Measurements from ENCODE around the gene ATP6AP2.
A peak's percentile ranks its signal among the peaks of the same experiment; 100 is the strongest.

ATP6AP2 gene

DNA sequence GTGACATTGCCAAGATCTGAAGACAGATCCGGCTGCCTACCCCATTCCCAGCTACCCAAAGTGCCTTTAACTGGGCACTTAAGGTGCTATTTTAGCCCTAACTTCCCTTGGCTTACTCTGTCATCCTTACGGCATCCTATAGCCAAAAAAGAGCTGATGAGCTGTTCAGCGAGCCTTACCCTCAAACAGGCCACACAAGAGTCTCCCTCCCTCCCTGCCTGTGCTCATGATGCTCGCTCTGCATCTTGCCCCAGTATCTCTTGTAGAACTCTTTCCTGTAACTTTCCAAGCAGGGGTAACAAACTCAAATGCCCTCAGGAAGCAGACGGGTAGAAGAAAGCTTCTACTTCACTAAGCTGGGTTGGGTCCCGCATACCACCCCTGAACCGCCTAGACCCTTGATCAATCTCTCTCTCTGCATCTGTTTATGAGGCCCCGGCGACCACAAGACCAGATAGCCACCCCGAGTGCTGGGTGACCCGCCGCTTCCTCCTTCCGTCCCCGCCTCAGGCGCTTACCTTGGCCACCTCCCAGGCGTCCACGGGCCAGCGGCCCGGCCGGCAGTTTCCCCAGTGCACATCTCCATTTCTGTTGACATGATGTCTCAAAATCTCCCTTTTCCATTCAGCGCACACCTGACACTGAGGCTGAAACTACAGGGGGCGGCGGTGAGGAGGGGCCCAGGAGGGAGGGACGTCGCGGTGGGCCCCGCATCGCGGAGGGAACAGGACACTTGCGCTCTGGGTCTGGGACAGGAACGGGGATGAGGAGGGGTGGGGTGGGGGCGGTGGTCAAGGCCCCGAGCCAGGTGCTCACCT is 65.9 kb downstream of the ATP6AP2 start:
- peak; percentile 60 for DNase-seq

DNA sequence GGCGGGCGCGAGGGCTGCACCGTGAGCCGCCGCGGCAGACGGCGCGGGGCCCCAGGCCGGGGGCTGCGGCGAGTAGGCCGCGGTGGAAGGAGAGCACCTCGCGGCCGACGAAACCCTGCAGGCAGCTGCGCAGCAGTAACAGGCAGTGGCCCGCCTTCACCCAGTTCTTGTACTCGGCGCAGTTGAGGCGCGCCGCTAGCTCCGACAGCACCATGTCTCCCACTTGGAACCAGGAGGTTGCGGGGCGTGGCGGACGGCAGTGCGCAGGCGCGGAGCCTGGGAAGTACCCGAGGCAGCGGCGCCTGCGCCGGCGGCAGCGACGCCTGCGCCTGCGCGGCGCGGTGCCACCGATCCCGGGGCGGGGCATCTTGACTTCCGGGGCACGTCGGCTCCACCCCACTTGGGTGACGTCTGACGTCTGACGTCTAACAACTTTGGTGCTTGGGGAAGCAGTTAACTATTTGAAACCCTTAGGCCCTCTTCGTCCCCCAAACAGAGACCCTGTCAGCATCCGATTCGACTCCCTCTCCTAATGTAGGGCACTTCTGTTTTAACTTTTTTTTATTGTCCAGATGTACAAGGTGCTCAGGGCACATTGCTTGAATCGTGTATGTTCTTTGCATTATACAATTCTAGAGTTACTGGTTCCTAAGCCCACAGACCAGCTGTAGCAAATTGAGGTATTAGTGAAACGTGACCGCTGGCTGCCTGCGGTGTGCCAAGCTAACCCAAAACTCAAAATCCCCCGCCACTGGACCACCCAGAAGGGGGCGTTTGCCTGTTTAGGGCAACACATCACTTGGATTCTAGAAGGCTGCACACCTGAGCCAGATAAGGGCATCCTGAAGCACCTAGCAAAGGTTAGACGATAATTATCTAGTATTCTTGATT is 66.8 kb downstream of the ATP6AP2 start, which contains the start of gene CXorf38:
Gene CXorf38, minus strand, starts transcription at position 255 of the 891 bp plus-strand sequence. Its CDS starts 41 bp downstream, at position 214.
- peak; percentile 86 for DNase-seq

DNA sequence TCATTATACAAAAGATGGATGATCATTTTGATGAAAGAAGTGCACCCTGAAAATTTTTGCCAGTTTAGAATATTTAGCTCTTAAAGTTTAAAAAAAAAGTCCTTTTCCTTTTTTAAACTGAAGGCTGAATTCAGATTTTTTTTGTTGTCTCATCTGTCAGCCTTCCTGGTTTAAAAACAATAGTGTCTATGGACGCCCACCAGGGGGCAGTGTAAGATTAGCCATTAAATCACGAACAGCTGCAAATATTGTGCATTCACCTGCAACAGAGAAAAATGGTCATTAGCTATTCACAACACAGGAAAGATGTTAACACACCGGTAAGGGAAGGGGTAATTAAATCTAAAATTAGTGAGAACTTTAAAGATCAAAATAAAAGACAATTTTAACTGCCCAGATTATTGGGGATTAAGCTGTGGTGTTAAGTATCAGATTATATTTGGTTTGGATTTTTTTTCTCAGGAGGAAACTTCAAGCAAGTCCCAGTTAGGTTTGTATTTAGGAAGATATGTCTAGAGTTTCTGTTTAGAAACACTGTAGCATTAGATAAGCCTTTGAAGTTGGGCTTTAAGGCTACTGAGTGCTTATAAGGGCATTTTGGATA is 71.0 kb downstream of the ATP6AP2 start:
- peak; percentile 85 for DNase-seq

DNA sequence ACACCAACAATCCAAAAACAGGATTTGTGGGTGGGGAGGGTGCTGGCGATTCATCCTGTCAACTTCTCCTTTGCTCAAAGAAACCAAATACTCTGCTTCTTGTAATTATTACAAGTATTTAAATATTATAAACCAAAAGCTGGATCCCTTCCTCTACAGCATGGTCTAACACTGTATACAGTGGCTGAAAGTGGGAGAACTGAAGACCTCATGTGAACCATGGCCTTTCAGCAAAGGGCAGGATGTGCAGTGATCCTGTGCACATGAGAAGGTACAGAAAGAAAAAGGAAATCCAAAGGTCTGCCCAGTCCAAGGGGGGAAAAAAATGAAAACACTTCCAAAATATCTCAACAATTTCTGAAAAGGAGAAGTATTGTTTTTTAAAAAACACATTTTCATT is 71.9 kb downstream of the ATP6AP2 start:
- no peak for DNase-seq

DNA sequence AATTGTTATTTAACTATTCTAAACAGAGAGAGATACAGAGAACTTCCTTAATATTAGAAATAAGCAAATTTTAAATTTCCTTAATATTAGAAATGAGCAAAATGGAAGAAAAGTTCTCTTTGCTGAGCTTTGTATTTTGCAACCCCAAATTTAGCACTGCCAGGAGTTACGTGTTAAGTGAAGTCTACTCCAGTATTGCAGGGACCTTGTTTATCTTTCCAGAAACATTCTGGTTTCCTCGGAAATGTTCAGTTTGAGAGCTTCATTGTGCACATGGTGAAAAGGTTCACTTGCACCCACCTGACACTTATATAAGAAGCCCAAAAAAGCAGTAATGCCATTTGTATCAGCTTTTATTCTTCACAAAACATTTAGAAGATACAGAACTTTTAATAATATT is 72.8 kb downstream of the ATP6AP2 start:
- no peak for DNase-seq
